HG03442 (cell line): ENCODE results near the gene CIITA.
A peak's percentile ranks its signal among the peaks of the same experiment; 100 is the strongest.
"Not testable (repeated sequence)": the region's sequence is repeated elsewhere in the genome, so short reads cannot be mapped to it uniquely, and the experiment has no call there.

Experiments
- ATAC-seq: cut with Tn5 transposase; IDR thresholded peaks from one replicate; pipeline ENCODE4 v1.9.1; 2021; ENCODE audit warnings: mild to moderate bottlenecking, moderate library complexity; ENCODE audit not compliant: unreplicated experiment

Gene CIITA

GRCh38 chr16:10876799-10877341 lies at the start of gene CIITA:
CIITA (plus strand) TSS chr16:10877202; CDS start chr16:10877331, 129 bp downstream.
- ATAC-seq = peak; percentile 38

GRCh38 chr16:10827691-10828341 lies 49.2 kb upstream of the CIITA start:
- ATAC-seq = no peak

- no peak for ATAC-seq
Observed at GRCh38 chr16:10828851-10829366, 48.1 kb upstream of the CIITA start.

GRCh38 chr16:10829390-10830098 lies 47.5 kb upstream of the CIITA start:
- ATAC-seq = not testable (repeated sequence)

GRCh38 chr16:10830240-10830639 lies 46.8 kb upstream of the CIITA start:
- not testable (repeated sequence) for ATAC-seq

GRCh38 chr16:10831894-10832886 lies 44.8 kb upstream of the CIITA start:
- ATAC-seq = no peak

- ATAC-seq = no peak
Observed at GRCh38 chr16:10833271-10833670, 43.7 kb upstream of the CIITA start.

- no peak for ATAC-seq
Observed at GRCh38 chr16:10834130-10834529, 42.9 kb upstream of the CIITA start.

- ATAC-seq = no peak
Observed at GRCh38 chr16:10834766-10835165, 42.2 kb upstream of the CIITA start.

- peak; percentile 66 for ATAC-seq
Observed at GRCh38 chr16:10835281-10835931, 41.6 kb upstream of the CIITA start.

GRCh38 chr16:10836174-10836853 lies 40.7 kb upstream of the CIITA start:
- ATAC-seq = no peak

- no peak for ATAC-seq
Observed at GRCh38 chr16:10838621-10839278, 38.3 kb upstream of the CIITA start.

- no peak for ATAC-seq
Observed at GRCh38 chr16:10839279-10839666, 37.7 kb upstream of the CIITA start.

- no peak for ATAC-seq
Observed at GRCh38 chr16:10840703-10841102, 36.3 kb upstream of the CIITA start.

GRCh38 chr16:10846213-10846998 lies 30.6 kb upstream of the CIITA start:
- ATAC-seq = no peak

- ATAC-seq = no peak
Observed at GRCh38 chr16:10847176-10847575, 29.8 kb upstream of the CIITA start.

GRCh38 chr16:10849736-10850477 lies 27.1 kb upstream of the CIITA start:
- no peak for ATAC-seq

- ATAC-seq = no peak
Observed at GRCh38 chr16:10850478-10850850, 26.5 kb upstream of the CIITA start.
